NCI-H1417 (cell line): ENCODE data around the gene JMJD6.

Experiments used
- DNase-seq, 3 experiments: peaks; one replicate each; lab custom pipeline; 2025; lab: John Stamatoyannopoulos, UW

The JMJD6 gene

GRCh38 chr17:76697702-76698465 is 28.5 kb downstream of the JMJD6 start:
- DNase-seq = peak; percentile 54 to 89 (median 72)

GRCh38 chr17:76696763-76697701 is 29.4 kb downstream of the JMJD6 start:
- DNase-seq = peak in 1 of 3 experiments; percentile 58

- DNase-seq = no peak
Observed at GRCh38 chr17:76695059-76695831, 31.2 kb downstream of the JMJD6 start.

GRCh38 chr17:76691379-76692191 is 34.8 kb downstream of the JMJD6 start:
- no peak for DNase-seq

GRCh38 chr17:76690596-76691280 is 35.7 kb downstream of the JMJD6 start:
- no peak for DNase-seq

- no peak for DNase-seq
Observed at GRCh38 chr17:76689859-76690258, 36.5 kb downstream of the JMJD6 start.

- no peak for DNase-seq
Observed at GRCh38 chr17:76688165-76688622, 38.2 kb downstream of the JMJD6 start.

- no peak for DNase-seq
Observed at GRCh38 chr17:76687298-76688164, 38.9 kb downstream of the JMJD6 start.

GRCh38 chr17:76686538-76687297 is 39.7 kb downstream of the JMJD6 start:
- DNase-seq = peak in 1 of 3 experiments; percentile 51

GRCh38 chr17:76685846-76686245 is 40.6 kb downstream of the JMJD6 start:
- DNase-seq = no peak

- DNase-seq = no peak
Observed at GRCh38 chr17:76685366-76685765, 41.0 kb downstream of the JMJD6 start.

- DNase-seq = no peak
Observed at GRCh38 chr17:76684756-76685155, 41.6 kb downstream of the JMJD6 start.

- DNase-seq = peak in 2 of 3 experiments; percentile 52 to 80
Observed at GRCh38 chr17:76683921-76684745, 42.3 kb downstream of the JMJD6 start.

- DNase-seq = peak in 1 of 3 experiments; percentile 13
Observed at GRCh38 chr17:76683011-76683755, 43.2 kb downstream of the JMJD6 start.

- no peak for DNase-seq
Observed at GRCh38 chr17:76682296-76682695, 44.1 kb downstream of the JMJD6 start.

- DNase-seq = peak; percentile 34 to 76 (median 45)
Observed at GRCh38 chr17:76681222-76682137, 44.9 kb downstream of the JMJD6 start.
